HG03575 (cell line): ENCODE data around the gene HRH1.
"Not testable (repeated sequence)": the region's sequence is repeated elsewhere in the genome, so short reads cannot be mapped to it uniquely, and the experiment has no call there.

Experiments
- ATAC-seq: cut with Tn5 transposase; IDR thresholded peaks from one replicate; pipeline ENCODE4 v1.9.1; 2021; ENCODE audit not compliant: unreplicated experiment, insufficient number of reproducible peaks, low FRiP score; ENCODE audit errors: extremely low read depth

The HRH1 gene

DNA sequence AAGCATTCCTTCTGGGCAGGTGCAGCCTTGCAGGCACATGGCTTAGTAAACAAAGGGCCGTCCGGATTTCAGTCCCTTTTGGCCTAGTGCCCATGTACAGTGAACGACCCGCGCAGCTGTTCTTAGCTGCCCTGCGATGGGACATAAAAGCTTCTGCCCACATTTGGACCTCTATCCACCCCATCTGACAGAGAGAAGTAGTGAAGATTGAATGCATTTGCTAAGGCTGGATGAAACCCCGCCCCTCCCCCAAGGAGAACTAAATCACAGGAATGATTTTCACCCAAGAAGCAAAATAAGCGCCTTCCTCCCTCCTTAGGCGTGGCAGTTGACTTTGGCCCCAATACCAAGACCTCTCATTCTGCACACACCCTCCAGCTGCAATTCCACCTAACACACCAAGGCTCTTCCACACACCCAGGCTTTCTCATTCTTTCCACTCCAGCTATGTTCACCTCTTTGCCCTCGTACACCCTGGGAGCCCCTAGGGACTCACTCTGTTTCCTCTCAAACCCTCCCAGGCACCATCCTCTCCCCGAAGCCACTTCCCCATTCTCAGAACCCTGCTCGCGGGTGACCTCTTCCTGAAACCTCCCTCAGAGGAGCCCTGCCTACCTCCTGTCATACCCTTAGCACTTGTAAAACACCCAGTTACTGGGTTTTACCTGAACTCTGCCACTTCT lies 14.1 kb upstream of the HRH1 start:
- peak; percentile 91 for ATAC-seq

DNA sequence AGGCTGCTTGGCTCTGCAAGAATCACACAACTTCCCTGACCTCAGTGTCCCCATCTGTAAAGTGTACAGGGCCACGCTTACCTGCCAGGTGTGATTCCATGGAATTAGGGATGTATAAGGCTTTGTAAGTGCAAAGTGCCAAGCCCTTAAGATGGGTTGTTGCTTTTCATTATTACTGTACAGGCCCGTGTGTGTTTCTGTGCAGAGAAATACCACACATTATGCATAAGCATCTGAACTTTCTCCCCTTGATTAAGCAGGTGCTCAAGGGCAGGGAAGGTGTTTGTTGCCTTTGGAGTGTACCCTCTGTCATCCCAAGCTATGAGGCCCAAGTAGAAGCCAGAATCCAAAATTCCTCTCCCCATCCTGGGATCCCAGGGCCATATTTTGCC lies 13.6 kb upstream of the HRH1 start:
- ATAC-seq: no peak

DNA sequence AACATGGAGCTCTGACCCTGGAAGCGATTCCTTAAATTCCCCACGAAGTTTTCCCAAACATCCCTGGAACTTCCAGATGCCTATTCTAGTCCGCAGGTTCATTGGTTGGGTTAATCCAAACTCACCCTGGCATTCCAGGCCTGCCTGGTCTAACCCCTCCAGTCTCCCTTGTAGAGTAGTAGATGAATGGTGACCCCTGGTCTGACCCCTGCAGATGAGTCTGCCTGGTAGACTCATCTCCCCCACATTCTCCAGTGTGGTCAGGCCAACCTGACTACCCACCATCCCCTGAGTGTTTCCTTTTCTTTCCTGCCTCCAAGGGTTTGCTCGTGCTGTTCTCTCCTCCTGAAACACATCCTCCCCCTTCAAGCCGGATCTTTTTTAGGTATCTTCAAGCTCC lies 10.8 kb upstream of the HRH1 start:
- no peak for ATAC-seq

DNA sequence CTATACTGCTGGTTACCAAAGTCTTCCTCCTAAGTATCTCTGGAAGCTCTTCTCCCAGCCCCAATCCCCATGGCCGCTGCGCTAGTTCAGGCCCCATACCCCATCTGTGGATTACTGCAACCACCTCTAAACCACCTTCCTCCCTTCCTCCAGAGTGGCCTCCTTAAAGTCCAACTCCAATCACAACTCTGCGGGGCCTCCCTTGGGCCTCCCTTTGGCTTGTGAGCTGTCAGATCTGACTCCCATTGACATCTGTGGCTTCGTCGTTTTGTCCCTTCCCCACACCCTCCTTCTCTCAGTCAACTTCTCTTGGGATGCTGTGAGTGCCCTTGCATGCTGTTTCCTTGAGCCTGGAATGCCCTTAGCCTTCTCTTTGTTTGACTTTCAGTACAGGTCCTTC lies 9.3 kb upstream of the HRH1 start:
- ATAC-seq: no peak

DNA sequence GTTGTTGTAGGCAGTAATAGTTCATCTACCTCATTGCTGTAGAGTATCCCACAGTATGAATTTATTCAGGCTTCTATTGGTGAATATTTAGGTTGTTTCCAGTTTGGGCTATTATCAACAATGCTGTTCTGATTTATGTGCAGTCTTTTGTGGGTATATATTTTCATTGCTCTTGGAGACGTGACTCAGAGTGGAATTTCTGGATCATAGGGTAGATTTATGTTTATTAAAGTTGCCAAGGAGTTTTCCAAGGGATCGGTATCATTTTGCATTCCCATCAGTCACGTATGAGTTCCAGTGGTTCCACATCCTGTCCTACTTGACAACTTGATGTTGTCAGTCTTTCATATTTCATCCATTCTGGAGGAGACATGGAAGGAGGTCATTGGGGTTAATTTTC lies 8.4 kb upstream of the HRH1 start:
- no peak for ATAC-seq

DNA sequence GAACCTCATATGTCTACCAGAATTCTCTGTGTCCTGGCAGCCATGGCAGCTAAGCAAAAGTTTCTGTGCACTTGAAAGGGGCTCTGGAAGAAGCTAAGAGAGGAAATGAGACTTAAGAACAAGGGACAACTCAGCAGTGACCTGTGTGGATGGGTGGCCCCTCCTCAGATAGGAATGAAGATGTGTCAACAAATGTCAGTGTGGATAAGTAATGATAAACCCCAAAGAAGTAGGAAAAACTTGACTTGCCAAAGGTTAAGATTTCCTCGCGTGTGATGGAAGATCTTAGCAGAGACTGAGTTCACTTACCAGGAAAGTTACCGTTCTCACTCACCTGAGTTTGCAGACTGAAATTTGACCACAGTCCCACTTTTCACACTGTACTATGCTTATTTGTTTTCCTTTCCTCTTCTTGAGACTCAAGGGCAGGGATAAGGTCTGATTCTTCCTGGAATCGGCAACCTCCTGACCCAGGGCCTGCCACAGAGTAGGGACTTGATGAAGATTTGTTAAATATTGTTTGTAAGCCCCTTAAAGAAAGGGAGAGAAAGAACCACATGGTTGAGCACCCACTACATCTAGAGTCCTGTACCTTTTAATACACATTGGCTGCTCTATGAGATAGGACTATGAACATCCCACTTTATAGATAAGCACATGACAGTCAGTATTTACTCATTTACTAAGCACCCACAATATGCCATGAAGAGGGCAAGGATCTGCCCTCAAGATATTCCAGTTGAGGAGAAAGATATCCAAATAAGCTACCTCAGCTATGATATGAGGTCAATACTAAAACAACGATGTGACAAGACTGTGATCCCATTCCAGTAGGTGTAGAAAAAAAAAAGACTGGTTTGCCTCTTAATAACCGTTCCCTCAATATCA lies 7.3 kb upstream of the HRH1 start:
- no peak for ATAC-seq

DNA sequence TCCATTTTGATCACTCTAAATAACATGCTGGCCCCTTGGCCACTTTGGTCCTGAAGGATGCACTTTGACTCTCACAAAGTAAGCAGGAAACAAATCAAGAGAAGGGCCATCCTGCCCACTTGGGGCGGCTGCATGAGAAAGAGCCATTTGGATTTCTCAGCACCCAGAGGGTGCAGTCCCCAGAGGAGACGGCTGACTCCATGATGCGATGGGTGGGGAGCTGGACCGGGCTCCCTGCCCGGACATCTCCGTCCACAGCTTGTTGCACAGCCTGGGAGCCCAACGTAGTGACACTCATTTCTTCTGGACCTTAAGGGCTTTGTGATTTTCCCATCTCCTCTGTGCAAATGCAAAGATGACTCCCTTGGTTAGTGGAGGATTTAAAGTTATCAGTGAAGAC lies 4.0 kb upstream of the HRH1 start:
- no peak for ATAC-seq

DNA sequence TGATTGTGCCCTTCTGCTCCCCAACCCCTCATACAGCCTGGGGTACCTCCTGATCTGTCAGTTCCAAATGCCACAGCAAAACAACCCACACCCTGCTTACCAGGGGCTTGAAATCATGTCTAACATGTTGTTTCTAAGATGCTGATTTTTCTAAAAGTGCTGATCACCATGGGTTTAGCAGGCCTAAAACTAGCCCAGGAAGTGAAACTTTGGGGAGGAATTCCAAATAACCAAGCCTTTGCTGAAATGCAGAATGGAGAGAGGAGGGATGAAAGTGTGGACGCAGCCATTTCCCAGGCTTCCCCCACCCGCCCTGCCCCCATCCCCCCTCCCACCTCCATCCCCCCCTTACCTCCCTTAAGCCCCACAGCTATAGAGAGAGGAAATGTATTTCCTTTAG lies 2.0 kb upstream of the HRH1 start:
- ATAC-seq: no peak

DNA sequence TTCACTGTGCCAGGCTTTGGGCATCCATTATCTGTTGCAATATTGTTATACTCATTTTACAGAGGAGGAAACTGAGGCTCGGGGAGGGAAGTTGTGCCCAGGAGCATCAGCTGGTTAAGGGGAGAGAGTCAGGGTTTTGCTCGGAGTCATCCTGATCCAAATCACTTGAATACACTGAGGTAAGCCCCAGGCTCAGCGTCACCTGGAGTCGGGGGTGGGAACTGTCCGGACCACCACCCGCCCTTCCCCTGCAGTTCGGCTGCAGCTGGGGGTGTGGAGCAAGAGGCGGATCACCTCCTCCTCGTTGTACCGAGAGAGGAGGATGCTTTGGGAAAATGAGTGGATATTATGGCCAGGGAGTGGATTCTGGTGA lies 646 bp downstream of the HRH1 start:
- no peak for ATAC-seq

DNA sequence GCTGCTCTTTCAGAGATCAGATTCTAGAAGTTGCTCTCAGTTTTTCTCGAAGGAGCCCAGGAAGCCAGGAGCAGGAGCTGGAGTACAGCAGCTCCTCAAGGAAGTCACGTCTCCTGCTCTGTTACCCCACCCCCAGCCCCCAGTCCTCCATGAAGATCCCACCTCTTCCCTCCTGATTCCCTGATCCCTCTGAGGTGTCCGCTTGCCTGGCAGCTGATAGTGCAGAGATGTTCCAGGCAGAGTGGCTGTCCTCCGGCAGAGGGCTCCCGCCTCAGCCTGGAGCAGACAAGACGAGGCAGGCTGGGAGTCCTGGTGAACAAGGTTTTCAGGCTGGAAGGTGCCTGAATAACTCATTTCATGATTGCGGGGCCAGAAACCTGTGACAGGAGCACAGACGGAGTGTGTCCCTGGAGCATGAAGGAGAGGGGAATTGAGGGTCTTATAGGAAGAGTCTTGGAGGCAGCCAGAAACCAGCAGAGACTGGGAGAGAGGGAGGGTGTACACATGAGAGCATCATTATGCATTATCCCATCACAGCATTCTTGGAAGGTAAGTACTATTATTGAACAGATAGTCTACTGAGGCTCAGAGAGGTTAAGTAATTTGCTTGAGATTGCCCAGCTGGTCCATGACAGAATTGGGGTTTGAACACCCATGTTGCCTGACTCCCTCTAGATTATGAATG lies 1.2 kb downstream of the HRH1 start:
- ATAC-seq: no peak

DNA sequence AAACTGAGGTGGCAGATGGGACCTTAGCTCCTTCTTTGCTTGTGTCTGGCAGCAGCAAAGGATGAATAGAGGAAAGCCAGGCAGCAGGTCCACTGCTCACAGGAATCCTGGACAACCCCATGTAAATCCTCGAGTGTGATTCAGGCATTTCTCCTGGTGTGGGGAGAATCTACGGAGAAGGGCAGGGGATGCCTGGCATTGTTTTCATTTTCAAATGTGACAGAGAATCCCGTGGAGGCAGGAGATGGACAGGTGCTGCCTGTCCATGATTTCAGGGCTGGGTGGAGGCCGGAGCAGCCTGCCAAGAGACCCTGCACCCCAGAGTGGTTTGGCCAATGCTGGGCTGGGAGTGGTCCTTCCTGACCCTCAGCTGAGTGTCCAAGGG lies 1.7 kb downstream of the HRH1 start:
- no peak for ATAC-seq

DNA sequence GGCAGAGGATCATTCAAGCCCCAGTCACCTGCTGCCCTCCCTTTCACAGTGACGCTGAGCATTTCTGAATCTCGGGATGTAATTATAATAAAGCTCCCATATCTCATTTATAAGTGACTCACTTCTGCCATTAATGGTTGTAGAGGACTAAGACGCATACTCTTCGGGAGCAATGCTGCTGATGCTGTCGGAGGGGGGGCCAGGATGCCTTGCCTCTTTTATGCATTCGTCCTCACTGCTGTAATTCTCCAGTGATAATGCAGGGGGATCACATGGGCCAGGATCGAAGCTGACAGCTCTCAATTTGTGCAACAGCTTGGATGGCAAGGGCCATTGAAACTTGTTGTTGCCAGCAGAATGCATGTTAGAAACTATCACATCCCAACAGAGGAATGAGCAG lies 3.1 kb downstream of the HRH1 start:
- no peak for ATAC-seq

DNA sequence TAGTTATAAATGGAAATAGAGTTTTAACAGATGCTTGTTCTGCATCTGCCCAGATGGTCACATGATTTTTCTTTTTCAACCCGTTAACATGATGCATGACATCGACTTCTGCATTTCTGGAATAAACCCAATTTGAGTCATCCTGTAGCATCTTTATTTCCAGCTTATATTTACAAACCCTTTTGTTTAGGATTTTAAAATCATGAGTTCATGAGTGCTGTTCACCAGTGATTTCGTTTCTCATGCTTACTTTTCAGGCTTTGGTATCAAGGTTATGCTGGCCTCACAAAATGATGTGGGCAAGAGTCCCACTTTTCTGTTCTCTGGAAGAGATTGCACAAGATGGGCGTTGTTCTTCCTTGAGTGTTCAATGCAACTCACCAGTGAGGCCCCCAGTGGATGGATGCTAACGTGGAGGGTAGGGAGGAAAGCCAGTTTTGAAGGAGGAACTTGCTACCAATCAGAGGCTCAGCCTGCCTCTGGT lies 5.2 kb downstream of the HRH1 start:
- ATAC-seq: no peak

DNA sequence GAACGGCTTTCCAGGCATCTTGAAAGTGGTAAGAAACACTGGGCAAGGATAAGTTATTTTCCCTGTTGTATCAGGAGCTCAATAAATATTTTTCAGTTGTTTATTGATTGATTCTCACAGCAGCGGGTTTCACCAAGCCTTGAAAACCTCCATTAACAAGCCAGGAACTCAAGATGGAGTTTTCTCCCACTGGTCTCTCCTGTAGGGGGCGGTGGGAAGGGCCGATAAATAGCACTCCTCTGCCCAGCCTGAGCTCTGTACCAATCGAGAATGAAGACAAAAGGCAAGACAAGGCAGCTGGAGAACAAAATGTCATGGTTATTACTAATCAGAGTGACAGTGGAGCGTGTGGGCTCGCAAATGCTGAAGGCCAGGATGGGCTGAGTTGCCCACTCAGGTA lies 7.4 kb downstream of the HRH1 start:
- ATAC-seq: no peak

DNA sequence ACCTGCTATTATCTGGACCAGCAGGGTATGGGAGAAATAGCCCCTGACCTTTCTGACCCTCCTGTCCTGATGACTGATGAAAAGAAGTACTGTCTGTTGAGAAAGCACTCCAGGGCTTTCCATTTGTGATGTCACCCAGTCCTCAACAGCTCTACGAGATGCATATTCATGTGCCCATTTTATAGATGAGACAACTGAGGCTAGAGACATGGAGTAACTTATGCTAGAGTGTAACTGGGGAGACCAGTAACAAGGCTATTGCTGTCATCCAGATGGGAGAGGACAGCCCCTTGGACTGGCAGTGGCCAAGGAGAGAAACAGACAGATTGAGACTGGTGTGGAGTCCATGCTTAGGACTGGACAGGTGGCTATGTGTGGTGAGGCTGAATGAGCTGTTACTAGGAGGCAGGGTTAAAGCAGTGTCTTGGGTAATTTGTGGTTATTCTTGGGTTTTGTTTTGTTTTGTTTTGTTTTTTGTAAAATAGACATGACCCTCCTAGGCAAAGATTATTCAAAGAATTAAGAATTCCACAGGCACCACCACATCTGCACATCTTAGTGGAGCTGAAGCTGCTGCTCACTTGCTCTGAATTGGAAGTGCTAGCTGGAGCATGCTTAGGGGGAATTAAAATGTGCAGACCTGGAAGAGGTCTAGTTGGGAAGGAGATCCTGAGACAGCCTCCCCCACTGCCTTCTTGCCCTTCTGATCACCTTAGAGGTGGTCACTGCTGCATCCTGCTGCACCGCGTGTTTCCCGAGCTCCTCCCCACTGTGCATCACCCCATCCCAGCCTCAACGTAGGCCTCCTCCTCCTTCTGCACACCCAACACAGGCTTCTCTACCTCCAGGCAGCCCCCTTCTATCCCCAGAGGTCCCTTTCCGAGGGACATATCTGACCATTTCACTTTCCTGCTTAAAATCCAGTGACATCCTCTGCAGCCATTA lies 8.4 kb downstream of the HRH1 start:
- no peak for ATAC-seq

DNA sequence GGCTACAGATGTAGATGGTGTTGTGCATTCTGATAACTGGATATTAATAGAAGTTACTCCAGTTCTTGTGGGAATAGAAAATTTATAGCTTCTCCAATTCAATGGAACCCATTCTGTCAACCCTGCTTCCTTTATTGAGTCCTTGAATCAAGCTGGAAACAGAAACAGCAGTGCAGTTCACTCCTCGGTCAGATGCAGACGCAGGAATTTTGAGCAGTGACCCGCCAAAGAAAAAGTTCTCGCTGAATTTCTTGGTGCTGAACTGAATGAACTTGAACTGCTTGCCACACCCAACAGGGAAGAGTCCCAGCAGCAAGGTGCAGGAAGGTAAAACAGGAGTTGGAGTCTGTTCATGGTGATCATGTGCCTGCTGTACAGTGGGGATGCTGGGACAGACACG lies 10.3 kb downstream of the HRH1 start:
- no peak for ATAC-seq

DNA sequence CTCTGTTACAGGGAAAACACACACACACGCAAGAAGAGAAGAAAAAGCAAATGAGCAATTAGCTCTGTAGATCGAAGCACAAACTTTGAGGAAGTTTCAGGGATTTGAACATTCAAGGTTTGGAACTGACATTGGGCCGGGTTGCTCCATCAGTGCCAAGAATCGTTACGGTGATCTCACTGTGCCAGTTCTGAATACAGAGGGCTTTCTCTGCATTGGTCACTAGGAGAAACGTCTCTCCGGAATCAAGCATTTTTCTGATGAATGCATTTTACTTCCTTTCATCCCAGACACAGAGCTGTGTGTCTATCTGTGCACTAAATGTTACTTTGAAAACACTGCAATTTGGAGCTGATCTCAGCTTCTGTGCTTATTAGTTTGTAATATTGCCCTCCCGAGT lies 11.2 kb downstream of the HRH1 start:
- no peak for ATAC-seq

DNA sequence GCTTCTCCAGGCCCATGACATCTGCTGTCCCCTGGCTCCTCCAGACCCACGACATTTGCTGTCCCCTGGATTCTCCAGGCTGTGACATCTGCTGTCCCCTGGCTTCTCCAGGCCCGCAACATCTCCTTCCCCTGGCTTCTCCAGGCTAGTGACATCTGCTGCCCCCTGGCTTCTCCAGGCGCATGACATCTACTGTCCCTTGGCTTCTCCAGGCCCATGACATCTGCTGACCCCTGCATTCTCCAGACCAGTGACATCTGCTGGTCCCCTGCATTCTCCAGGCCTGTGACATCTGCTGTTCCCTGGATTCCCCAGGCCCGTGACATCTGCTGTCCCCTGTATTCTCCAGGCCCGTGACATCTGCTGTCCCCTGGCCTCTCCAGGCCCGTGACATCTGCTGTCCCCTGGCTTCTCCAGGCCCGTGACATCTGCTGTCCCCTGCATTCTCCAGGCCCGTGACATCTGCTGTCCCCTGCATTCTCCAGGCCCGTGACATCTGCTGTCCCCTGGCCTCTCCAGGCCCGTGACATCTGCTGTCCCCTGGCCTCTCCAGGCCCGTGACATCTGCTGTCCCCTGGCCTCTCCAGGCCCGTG lies 12.6 kb downstream of the HRH1 start:
- not testable (repeated sequence) for ATAC-seq

DNA sequence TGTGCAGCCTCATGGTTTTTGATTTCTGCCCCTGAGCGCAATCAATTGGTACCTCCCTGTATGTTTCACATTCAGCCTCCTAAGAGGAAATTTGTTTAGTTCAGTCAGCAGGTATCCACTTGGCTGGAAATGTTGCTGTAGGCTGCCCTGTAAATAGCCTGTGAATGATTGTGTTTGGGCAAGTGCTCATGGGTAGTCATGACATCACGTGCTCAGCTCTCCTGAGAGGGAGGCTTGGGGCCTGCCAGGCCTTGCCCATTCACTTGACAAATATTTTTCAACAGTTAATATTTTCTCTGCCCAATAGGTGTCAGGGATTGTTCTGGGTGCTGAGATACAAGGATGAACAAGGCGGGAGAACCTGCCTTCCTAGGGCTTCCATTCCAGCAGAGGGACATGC lies 13.3 kb downstream of the HRH1 start:
- no peak for ATAC-seq
